K562 (cell line): ENCODE data around the gene NAP1L4. TPM values are rescaled to one million over a fixed set of nuclear protein-coding genes. Genes with fewer than 3 reads are reported as not detected.
A peak's percentile ranks its signal among the peaks of the same experiment; 100 is the strongest.

Experiments
- ATAC-seq: fragments of 200-7000 bp; cut with Tn5 transposase; 3 replicates; pipeline ENCODE4 v1.9.1; 2020; ENCODE audit warnings: moderate library complexity
- BruUV-seq: library from RNA; stranded (reverse); fragments of 400-500 nt; replicated peaks from 2 replicates; lab custom pipeline; 2021; lab: Mats Ljungman, UMichigan
- CTCF ChIA-PET: fragments of 300-600 bp; formaldehyde crosslinking; extraction: SDS; loops from one replicate; lab custom pipeline; 2021; ENCODE audit warnings: low intra/inter-chr PET ratio; lab: Yijun Ruan, JAX
- POLR2A ChIA-PET: fragments of 300-600, 350-650 bp; sonication (Branson Sonifier 250); formaldehyde crosslinking; extraction: SDS; loops from one replicate; lab custom pipeline; 2021; ENCODE audit warnings: antibody characterized with exemption, inconsistent platforms; lab: Yijun Ruan, JAX
- DNase-seq, 4 experiments: peaks; one replicate each; pipeline versions ENCODE4 v3.0.0 to v3.0.0-alpha.2; 2011 to 2018; ENCODE audit warnings: low spot score in 3 of 4, mixed read lengths in 3 of 4; ENCODE audit errors: extremely low read depth in 1 of 4
- FAIRE-seq: peaks from 2 replicates; lab custom pipeline; 2011; peaks lifted over from hg19 to GRCh38; lab: Jason Lieb, UNC
- H2AFZ ChIP-seq: 2 replicates; pipeline ENCODE4 v1.6.0; 2011; ENCODE audit warnings: low read depth, low read length, control low read depth, inconsistent platforms
- H3K27ac ChIP-seq: fragments of 200-600 bp; 3 replicates; pipeline ENCODE4 v1.8.0; 2011; ENCODE audit warnings: low read depth, mild to moderate bottlenecking, control low read depth, inconsistent platforms, low read length, moderate library complexity, mixed read lengths; ENCODE audit errors: extremely low read depth
- H3K27me3 ChIP-seq, 2 experiments: fragments of 300-600 bp in 1 of 2; 2 replicates in 1 of 2; 3 replicates in 1 of 2; pipeline versions ENCODE4 v1.6.0 to v1.8.0; 2011; ENCODE audit warnings: inconsistent platforms in 2 of 2, low read length in 2 of 2, mild to moderate bottlenecking in 1 of 2, mixed read lengths in 1 of 2, moderate library complexity in 1 of 2; ENCODE audit not compliant: control insufficient read depth in 2 of 2, insufficient read depth in 2 of 2
- H3K36me3 ChIP-seq: fragments of 300-600 bp; 3 replicates; pipeline ENCODE4 v1.8.0; 2011; ENCODE audit warnings: mild to moderate bottlenecking, low read length, inconsistent platforms; ENCODE audit not compliant: control insufficient read depth, insufficient read depth
- H3K4me1 ChIP-seq, 2 experiments: fragments of 200-600 bp in 1 of 2; replicated peaks in 1 of 2; 2 replicates in 1 of 2; 3 replicates in 1 of 2; pipeline versions ENCODE4 v1.5.1 to v1.8.0; 2011; ENCODE audit warnings: inconsistent platforms in 2 of 2, low read length in 2 of 2, mild to moderate bottlenecking in 1 of 2, mixed read lengths in 1 of 2, moderate library complexity in 1 of 2; ENCODE audit not compliant: control insufficient read depth in 2 of 2, insufficient read depth in 2 of 2
- H3K4me2 ChIP-seq: 2 replicates; pipeline ENCODE4 v1.6.1; 2011; ENCODE audit warnings: low read length, control low read depth, inconsistent platforms, mixed read lengths; ENCODE audit not compliant: insufficient read depth
- H3K4me3 ChIP-seq: fragments of 200-600 bp; sonication (generic), shearing (Covaris generic); 2 replicates; pipeline ENCODE4 v1.5.1; 2016; ENCODE audit warnings: control low read depth, inconsistent platforms
- H3K79me2 ChIP-seq: fragments of 200-600 bp; 3 replicates; pipeline ENCODE4 v1.8.0; 2011; ENCODE audit warnings: low read length, inconsistent platforms; ENCODE audit not compliant: control insufficient read depth, insufficient read depth
- H3K9ac ChIP-seq, 2 experiments: 2 replicates each; pipeline versions ENCODE4 v1.6.0 to v1.6.1; 2011; ENCODE audit warnings: low read depth in 2 of 2, low read length in 2 of 2, control low read depth in 1 of 2, inconsistent platforms in 1 of 2, mild to moderate bottlenecking in 1 of 2, mixed read lengths in 1 of 2; ENCODE audit not compliant: insufficient read depth in 1 of 2
- H3K9me1 ChIP-seq: one replicate; pipeline ENCODE4 v1.6.0; 2011; ENCODE audit warnings: inconsistent platforms, mild to moderate bottlenecking, low read length, moderate library complexity; ENCODE audit not compliant: control insufficient read depth, insufficient read depth
- H3K9me3 ChIP-seq: replicated peaks from 2 replicates; pipeline ENCODE4 v1.5.1; 2011; ENCODE audit warnings: low read depth, low read length, inconsistent platforms; ENCODE audit not compliant: control insufficient read depth, insufficient read depth
- H4K20me1 ChIP-seq: replicated peaks from 2 replicates; pipeline ENCODE4 v1.6.1; 2011; ENCODE audit warnings: low read length, inconsistent platforms, mixed read lengths; ENCODE audit not compliant: control insufficient read depth, insufficient read depth
- DIDO1 ChIP-seq: fragments of 450-650 bp; IDR thresholded peaks from 2 replicates; pipeline ENCODE4 v1.6.1; 2016; ENCODE audit warnings: low read depth, missing biosample characterization, missing genetic modification characterization
- HIVEP1 ChIP-seq: fragments of 250-450 bp; sonication (Bioruptor Pico); IDR thresholded peaks from 2 replicates; pipeline ENCODE4 v1.4.0; 2020; ENCODE audit warnings: mild to moderate bottlenecking
- PCBP1 ChIP-seq: fragments of 200-400 bp; formaldehyde crosslinking; IDR thresholded peaks from 2 replicates; pipeline ENCODE4 v1.6.1; 2018; ENCODE audit warnings: mild to moderate bottlenecking, low read depth, low read length; ENCODE audit not compliant: poor library complexity, severe bottlenecking
- POLR2G ChIP-seq: fragments of 200-400 bp; formaldehyde crosslinking; IDR thresholded peaks from 2 replicates; pipeline ENCODE4 v1.6.1; 2017; ENCODE audit warnings: low read depth, mild to moderate bottlenecking, antibody characterized with exemption, low read length, moderate library complexity
- SLC30A9 ChIP-seq: fragments of 250-450 bp; sonication (Bioruptor Pico); IDR thresholded peaks from 2 replicates; pipeline ENCODE4 v1.8.0; 2022; ENCODE audit warnings: mild to moderate bottlenecking, moderate library complexity
- SOX6 ChIP-seq: fragments of 450-650 bp; IDR thresholded peaks from 2 replicates; pipeline ENCODE4 v1.6.1; 2014; ENCODE audit warnings: mild to moderate bottlenecking
- WGBS: fragments of 100-300 bp; shearing (Covaris generic); methylation state at CpG from one replicate; pipeline ENCODE4 v1.1.6; 2016; ENCODE audit warnings: low coverage, mixed read lengths; ENCODE audit not compliant: insufficient coverage; ENCODE audit errors: missing lambda C conversion rate; 5-methylcytosine and 5-hydroxymethylcytosine counted together
- in situ Hi-C: fragments of 300-500 bp; cut with MboI; formaldehyde crosslinking; loops from 4 replicates; pipeline ENCODE4 v1.15.0; 2018; ENCODE audit warnings: inconsistent platforms, mixed read lengths
- intact Hi-C: fragments of 100-400 bp; cut with micrococcal nuclease; formaldehyde crosslinking; loops from 2 replicates; pipeline ENCODE4 v1.14.2; 2022
- polyA plus RNA-seq, 8 experiments: library from polyadenylated mRNA; depleted of rRNA in 4 of 8; stranded (reverse) in 5 of 8; unstranded in 3 of 8; fragments of >200 nt; fragmentation: Nextera tagmentation in 2 of 8; fragmentation: Illumina TruSeq in 1 of 8; extraction: Ambion mirVana in 2 of 8; extraction: Trizol in 1 of 8; gene quantifications; 2 replicates each; pipeline versions ENCODE4 v1.2.1 to v1.2.3, GENCODE V29; 2011 to 2014; ENCODE audit warnings: inconsistent platforms in 1 of 8, missing spikeins in 1 of 8
- total RNA-seq, 7 experiments: library from RNA; depleted of rRNA in 6 of 7; stranded (reverse); fragments of >200 nt in 6 of 7; fragmentation: Illumina TruSeq in 2 of 7; extraction: Trizol in 2 of 7; gene quantifications; 2 replicates each; pipeline versions ENCODE4 v1.2.1 to v1.2.3, GENCODE V29; 2011 to 2021; ENCODE audit warnings: low replicate concordance in 1 of 7
- TF ChIP-seq, protein P1 (sequence below): fragments of 450-650 bp; IDR thresholded peaks from 2 replicates; pipeline ENCODE4 v1.6.1; 2016; ENCODE audit warnings: missing biosample characterization, missing genetic modification characterization

The NAP1L4 gene
- total and polyA plus RNA-seq, 9 of the 15 experiments (the other 6 are each of a cell fraction or from before 2014, with no cell fraction given): 34.1 to 237 (median 179) TPM

DNA sequence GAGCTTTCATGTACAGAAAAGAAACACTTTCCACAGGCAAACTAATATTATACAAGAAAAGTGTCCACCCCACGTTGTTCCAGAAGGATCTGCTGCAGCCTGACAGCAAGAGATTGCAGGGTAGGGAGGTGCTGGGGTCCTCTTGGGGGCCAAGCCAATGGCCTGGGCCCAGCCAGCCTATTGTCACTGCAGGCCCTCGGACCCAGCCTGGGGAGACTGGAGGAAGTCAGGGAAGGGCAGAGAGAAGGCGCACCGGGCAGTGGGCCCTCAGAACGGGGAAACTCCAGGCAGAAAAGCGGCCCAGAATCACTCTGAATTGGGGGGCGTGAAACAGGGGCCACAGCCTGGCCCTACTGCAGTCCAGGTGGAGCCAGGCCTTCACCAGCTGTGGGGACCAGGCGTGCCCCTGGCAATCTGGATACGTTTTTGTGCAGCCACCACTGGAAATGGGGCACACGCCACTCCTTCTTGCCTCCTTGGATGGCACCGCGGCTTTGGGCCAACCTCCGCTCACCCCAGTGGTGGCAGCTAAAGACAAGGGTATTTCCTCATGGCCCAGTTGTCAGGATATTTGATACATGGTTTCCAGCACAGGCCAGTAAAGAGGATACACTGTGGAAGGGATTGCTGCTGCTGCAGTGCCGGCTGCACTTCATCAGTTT lies 3.9 kb upstream of the NAP1L4 start:
- 71% methylated on average over 11 of the region's 14 CpGs for WGBS
- CTCF ChIA-PET: no interaction called here

More for the DNA sequence above, 3.9 kb upstream of the NAP1L4 start:
- Histone ChIP-seq H3K4me2 (no peak overlapping the region), H3K4me1 (peaks cover 5 to 18% of the 10 kb centered on the region in 2 experiments; a peak in 4 of 5 replicates), H3K9ac (peak overlapping the region in 1 of 2 experiments; percentile 64; a peak in 1 of 4 replicates), H3K27ac (no peak overlapping the region), H2AFZ (no peak overlapping the region), H3K27me3 (no peaks in the 10 kb centered on the region), H3K4me3 (no peak overlapping the region), H3K9me1 (peaks cover 2% of the 10 kb centered on the region), H3K9me3 (no peaks in the 10 kb centered on the region), H4K20me1 (peaks cover 2% of the 10 kb centered on the region), H3K36me3 (peaks cover 12% of the 10 kb centered on the region; the same call in 2 of the 3 replicates), H3K79me2 (peaks cover 15% of the 10 kb centered on the region)
- TF ChIP-seq DIDO1 (tag) (no peak), SOX6 (no peak), PCBP1 (no peak), POLR2G (peak; percentile 60), HIVEP1 (CRISPR knock-in tag) (no peak), SLC30A9 (CRISPR knock-in tag) (no peak)
- TF ChIP-seq, protein P1, sequence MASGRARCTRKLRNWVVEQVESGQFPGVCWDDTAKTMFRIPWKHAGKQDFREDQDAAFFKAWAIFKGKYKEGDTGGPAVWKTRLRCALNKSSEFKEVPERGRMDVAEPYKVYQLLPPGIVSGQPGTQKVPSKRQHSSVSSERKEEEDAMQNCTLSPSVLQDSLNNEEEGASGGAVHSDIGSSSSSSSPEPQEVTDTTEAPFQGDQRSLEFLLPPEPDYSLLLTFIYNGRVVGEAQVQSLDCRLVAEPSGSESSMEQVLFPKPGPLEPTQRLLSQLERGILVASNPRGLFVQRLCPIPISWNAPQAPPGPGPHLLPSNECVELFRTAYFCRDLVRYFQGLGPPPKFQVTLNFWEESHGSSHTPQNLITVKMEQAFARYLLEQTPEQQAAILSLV (tag): no peak
- in situ Hi-C loops (no loop called here), intact Hi-C loops (no loop called here)
- DNase-seq (no peak), FAIRE-seq (no peak), ATAC-seq (no peak)
- BruUV-seq: no TSS peak
- POLR2A ChIA-PET: interaction anchor here (0.6 to 3.2 kb wide), 3 partner anchors 9 to 17 kb away, joined by 3 to 17 read pairs (median 6); no protein-coding TSS in a partner anchor
